ENCODE data around the gene IHH. TPM values are rescaled to one million over a fixed set of nuclear protein-coding genes. Genes with fewer than 3 reads are reported as not detected.

Gene IHH
- total and polyA plus RNA-seq, 2 donors (not counting 3 experiments of a cell fraction or from before 2014, with no cell fraction given): 0.03 TPM; not detected in 1

DNA sequence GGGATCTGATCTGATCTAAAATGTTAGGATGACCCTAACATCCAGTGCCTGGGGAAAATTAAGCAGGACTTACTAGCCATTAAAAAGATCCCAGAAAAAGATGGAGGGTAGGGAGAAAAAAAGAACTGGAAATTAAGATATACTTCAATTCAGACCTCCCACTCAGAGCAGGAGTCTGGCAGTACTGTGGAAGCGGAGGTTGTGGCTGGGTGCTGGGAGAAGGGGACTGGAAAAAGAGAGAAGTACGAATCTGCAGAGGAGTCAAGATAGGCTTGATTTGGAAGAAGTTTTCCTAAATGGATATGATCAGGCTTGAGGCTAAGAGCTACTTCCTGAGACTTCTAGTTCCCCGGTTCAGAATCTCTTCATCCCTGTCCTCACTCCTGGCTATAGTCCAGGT is 33.5 kb upstream of the IHH start:
- CTCF ChIA-PET: interaction anchor here (1.2 to 6.3 kb wide), 5 partner anchors 10 to 36 kb away, joined by 3 to 71 read pairs (median 5); no protein-coding TSS in a partner anchor
- H3K27ac ChIP-seq (ENCODE audit: insufficient read depth, low read depth, low read length): no peak overlapping the region
- no peak for FAIRE-seq
- no peaks in the 10 kb centered on the region for H3K4me1 ChIP-seq (ENCODE audit: control insufficient read depth, extremely low read depth, insufficient read depth, low read length)
- TF ChIP-seq MYC (IDR thresholded peaks at IDR 0.05; ENCODE audit: low read depth, low read length): no peak
- no peak for TF ChIP-seq EZH2 (IDR thresholded peaks at IDR 0.05; ENCODE audit: borderline replicate concordance, low read depth, low read length, severe bottlenecking)
- TF ChIP-seq, protein P1, sequence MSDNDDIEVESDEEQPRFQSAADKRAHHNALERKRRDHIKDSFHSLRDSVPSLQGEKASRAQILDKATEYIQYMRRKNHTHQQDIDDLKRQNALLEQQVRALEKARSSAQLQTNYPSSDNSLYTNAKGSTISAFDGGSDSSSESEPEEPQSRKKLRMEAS (IDR thresholded peaks at IDR 0.05; ENCODE audit: insufficient read depth, insufficient read length): no peak
- TF ChIP-seq, protein P2, sequence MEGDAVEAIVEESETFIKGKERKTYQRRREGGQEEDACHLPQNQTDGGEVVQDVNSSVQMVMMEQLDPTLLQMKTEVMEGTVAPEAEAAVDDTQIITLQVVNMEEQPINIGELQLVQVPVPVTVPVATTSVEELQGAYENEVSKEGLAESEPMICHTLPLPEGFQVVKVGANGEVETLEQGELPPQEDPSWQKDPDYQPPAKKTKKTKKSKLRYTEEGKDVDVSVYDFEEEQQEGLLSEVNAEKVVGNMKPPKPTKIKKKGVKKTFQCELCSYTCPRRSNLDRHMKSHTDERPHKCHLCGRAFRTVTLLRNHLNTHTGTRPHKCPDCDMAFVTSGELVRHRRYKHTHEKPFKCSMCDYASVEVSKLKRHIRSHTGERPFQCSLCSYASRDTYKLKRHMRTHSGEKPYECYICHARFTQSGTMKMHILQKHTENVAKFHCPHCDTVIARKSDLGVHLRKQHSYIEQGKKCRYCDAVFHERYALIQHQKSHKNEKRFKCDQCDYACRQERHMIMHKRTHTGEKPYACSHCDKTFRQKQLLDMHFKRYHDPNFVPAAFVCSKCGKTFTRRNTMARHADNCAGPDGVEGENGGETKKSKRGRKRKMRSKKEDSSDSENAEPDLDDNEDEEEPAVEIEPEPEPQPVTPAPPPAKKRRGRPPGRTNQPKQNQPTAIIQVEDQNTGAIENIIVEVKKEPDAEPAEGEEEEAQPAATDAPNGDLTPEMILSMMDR (IDR thresholded peaks at IDR 0.05; ENCODE audit: extremely low read depth in 1 of 2, insufficient read depth in 1 of 2, low read depth in 1 of 2, low read length in 2 of 2): no peak
- TF ChIP-seq POLR2A (IDR thresholded peaks at IDR 0.05; ENCODE audit: low read depth, low read length): no peak
- no peak for TF ChIP-seq GATA2 (IDR thresholded peaks at IDR 0.05; ENCODE audit: insufficient read depth, insufficient read length, low read depth, low read length)
- no peak for TF ChIP-seq JUN (IDR thresholded peaks at IDR 0.05; ENCODE audit: borderline replicate concordance, insufficient read depth, insufficient read length, low read depth)
- TF ChIP-seq FOS (IDR thresholded peaks at IDR 0.05; ENCODE audit: borderline replicate concordance, insufficient read depth, low read length): no peak
- TF ChIP-seq POLR2AphosphoS5 (IDR thresholded peaks at IDR 0.05; ENCODE audit: insufficient read depth, low read depth, low read length): no peak
- dilution Hi-C loops (cut with MboI; ENCODE audit: extremely low pct_ligation_motif_present, low sequenced_read_pairs) (no loop called here), intact Hi-C loops (cut with micrococcal nuclease) (no loop called here)
- no TSS peak for BruUV-seq (replicated peaks)
- no peaks in the 10 kb centered on the region for H3K9me3 ChIP-seq (replicated peaks; ENCODE audit: control insufficient read depth, insufficient read depth, low read length)
- H2AFZ ChIP-seq (ENCODE audit: low read depth, low read length): no peak overlapping the region
- H3K9ac ChIP-seq (replicated peaks; ENCODE audit: extremely low read depth, insufficient read depth, low read length): no peak overlapping the region
- no peak overlapping the region for H3K4me2 ChIP-seq (ENCODE audit: insufficient read depth, low read length)
- no peaks in the 10 kb centered on the region for H3K36me3 ChIP-seq (ENCODE audit: control insufficient read depth in 2 of 2, extremely low read depth in 1 of 2, insufficient read depth in 2 of 2, low read length in 2 of 2)
- H4K20me1 ChIP-seq (replicated peaks; ENCODE audit: control insufficient read depth, extremely low read depth, insufficient read depth, low read length): no peaks in the 10 kb centered on the region
- no peaks in the 10 kb centered on the region for H3K9me1 ChIP-seq (replicated peaks; ENCODE audit: control insufficient read depth, extremely low read depth, insufficient read depth, low read length)
- H3K79me2 ChIP-seq (ENCODE audit: control insufficient read depth, insufficient read depth, low read length): no peaks in the 10 kb centered on the region
- no peak overlapping the region for H3K4me3 ChIP-seq (replicated peaks in 1 of 3; ENCODE audit: insufficient read depth in 1 of 3, low read depth in 1 of 3, low read length in 3 of 3)
- POLR2A ChIA-PET: no interaction called here
- H3K27me3 ChIP-seq (ENCODE audit: control insufficient read depth in 2 of 2, insufficient read depth in 2 of 2, low read length in 2 of 2): no peaks in the 10 kb centered on the region
- no peak for DNase-seq (ENCODE audit: low read depth, low spot score)

Data from endothelial cell of umbilical vein (primary cell).